ENCODE results near the gene KCNT2. TPM values are rescaled to one million over a fixed set of nuclear protein-coding genes. Genes with fewer than 3 reads are reported as not detected.
"Not testable (repeated sequence)": the region's sequence is repeated elsewhere in the genome, so short reads cannot be mapped to it uniquely, and the experiment has no call there.

Gene KCNT2
- total RNA-seq (31.2 TPM), polyA plus RNA-seq (4.7 TPM)

DNA sequence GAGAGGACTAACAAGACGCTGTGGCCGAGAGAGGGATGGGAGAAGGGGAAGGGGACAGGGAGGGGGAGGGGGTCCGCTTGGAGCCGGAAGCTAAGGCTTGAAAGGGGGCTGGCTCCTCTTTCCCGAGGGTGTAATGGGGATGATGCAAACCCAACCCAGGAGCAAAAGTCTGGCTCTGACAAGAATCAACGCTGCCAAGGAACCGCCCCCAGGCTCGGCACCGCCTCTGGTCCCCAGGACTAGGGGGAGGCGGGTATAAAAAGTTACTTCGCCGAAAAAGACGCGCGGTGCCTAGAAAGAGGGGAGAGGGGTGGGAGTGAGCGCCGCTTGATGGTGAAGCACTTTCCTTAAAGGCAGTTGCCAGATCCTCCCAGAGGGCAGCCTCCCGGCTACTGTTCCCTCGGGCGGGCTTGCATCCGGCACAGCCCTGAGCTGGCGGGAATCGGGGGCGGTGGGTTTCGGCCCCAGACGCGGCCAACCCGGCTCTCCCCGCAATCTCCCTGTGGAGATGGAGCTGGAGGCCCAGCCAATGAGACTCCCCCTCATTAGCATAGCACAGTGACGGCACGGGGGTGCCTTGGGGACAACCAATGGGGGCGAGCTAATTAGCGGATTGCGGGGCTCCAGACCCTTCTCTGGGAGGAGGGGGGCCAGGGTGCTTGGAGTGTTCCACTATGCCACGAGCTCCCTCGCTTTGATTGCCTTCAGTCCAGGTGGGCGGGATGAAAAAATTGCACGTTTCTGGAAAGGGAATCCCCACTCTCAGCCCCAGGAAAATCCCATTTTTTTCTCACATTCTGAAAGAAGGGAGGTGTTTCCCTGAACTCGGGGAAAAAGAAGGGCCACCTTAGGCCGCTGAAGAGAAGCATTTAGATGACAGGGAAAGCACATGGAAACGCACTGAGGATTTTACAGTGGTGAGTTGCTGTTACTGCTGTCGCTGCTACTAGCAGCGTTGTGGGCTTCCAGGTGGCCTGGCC, at the start of gene KCNT2:
TSS of gene KCNT2 (minus strand) at position 51 of the 980 bp plus-strand sequence. CDS start 131 bp downstream, outside the sequence.
- H3K27ac ChIP-seq (ENCODE audit: low read depth): peak within 1 kb of the TSS; percentile 68
- no peaks in the 10 kb centered on the region for H3K4me1 ChIP-seq (ENCODE audit: insufficient read depth)
- DNase-seq (ENCODE audit: extremely low spot score): peak; percentile 62
- H3K4me3 ChIP-seq (ENCODE audit: low read depth, low read length): peak within 1 kb of the TSS; percentile 49
- no peaks in the 10 kb centered on the region for H3K36me3 ChIP-seq (ENCODE audit: insufficient read depth)
- WGBS: under 1% methylated on average over 43 of the region's 43 CpGs

DNA sequence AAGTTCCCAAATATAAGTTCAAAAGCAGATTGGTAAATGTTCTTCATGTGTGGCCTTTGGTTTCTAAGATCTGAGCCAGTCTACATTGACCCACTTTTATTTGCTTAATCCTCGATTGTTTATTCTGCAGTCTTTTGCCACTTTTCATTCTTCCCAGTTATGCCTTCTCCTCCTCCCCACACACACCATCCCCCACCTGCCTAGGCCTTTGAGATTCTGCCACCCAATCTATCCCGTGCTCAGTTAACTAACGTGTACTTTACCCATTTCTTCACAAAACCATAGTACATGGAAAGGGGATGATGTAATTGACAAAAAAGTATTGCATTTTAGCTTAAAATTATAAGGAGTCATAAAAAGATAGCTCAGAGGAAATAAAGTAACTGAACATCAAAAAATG, 47.3 kb upstream of the KCNT2 start:
- Histone ChIP-seq H3K36me3 (ENCODE audit: insufficient read depth) (no peaks in the 10 kb centered on the region), H3K4me1 (ENCODE audit: insufficient read depth) (no peaks in the 10 kb centered on the region), H3K4me3 (ENCODE audit: low read depth, low read length) (no peak overlapping the region), H3K27ac (ENCODE audit: low read depth) (no peak overlapping the region)
- no peak for DNase-seq (ENCODE audit: extremely low spot score)
- WGBS: 86% methylated on average over 3 of the region's 3 CpGs

DNA sequence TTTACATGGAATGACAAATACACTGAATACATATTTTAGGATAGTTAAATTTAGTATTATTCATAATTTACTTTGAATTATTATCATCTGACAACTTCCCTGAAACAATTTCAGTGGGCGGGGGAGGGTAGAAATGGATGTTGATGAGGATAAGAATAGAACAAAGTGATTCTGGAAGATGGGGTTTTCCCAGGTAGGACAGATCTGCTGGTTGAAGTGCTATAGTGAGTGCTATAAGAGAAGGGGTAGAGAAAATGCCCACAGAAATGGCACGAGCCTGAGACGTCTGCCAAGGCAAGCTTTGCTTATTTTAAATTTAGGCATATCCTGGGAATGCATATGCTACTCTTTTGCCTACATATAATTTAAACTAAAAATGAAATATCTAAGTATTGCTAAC, 46.8 kb upstream of the KCNT2 start:
- Histone ChIP-seq H3K4me3 (ENCODE audit: low read depth, low read length) (no peak overlapping the region), H3K36me3 (ENCODE audit: insufficient read depth) (no peaks in the 10 kb centered on the region), H3K27ac (ENCODE audit: low read depth) (peak overlapping the region; percentile 10), H3K4me1 (ENCODE audit: insufficient read depth) (no peaks in the 10 kb centered on the region)
- no peak for DNase-seq (ENCODE audit: extremely low spot score)
- 95% methylated on average over 3 of the region's 3 CpGs for WGBS

DNA sequence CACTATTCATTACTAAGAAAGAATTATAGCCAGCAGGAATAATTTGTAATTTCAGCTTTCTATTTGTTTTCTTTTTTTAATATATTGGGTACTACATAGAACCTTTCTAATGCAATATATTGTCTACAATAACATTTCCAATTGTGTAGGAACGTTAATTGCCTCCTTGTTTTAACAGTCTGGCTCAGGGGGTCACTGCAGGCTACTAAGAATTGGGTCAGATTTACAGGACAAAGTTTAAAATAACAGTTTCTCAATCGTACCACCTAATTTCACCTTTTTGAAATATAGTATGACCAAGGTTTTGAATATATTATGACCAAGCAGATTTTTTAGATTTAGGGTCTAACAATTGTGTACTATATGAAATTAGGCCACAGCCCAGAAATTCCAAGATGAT, 46.0 kb upstream of the KCNT2 start:
- Histone ChIP-seq H3K36me3 (ENCODE audit: insufficient read depth) (no peaks in the 10 kb centered on the region), H3K27ac (ENCODE audit: low read depth) (no peak overlapping the region), H3K4me1 (ENCODE audit: insufficient read depth) (no peaks in the 10 kb centered on the region), H3K4me3 (ENCODE audit: low read depth, low read length) (peak overlapping the region; percentile 14)
- no peak for DNase-seq (ENCODE audit: extremely low spot score)
- 53% methylated on average over 2 of the region's 2 CpGs for WGBS

DNA sequence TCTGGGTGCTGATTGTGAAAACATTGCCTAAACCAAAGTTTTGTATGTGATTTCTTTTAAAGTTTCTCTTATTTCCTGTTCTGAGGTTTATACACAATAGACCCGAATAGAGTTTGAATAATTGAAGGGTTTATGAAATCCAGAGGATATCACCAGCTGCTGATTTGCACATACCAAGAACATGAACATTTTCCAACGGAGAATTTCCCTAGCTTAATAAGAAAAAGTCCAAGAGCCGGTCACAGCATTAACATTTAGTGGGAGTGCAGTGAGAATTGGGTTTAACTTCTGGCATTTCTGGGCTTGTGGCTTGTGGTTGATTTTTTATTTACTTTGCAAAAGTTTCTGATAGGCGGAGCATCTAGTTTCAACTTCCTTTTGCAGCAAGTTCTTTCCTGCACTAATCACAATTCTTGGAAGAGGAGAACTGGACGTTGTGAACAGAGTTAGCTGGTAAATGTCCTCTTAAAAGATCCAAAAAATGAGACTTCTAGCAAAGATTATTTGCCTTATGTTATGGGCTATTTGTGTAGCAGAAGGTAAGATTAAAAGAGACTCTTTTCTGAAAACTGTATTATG, 43.5 kb upstream of the KCNT2 start, which contains the start of gene CFH:
TSS of gene CFH (plus strand) at position 407 of the 579 bp plus-strand sequence. CDS start at position 482, 75 bp downstream.
- DNase-seq (ENCODE audit: extremely low spot score): peak; percentile 7
- 13% methylated on average over 5 of the region's 5 CpGs for WGBS
- peak within 1 kb of the TSS; percentile 50 for H3K27ac ChIP-seq (ENCODE audit: low read depth)
- H3K36me3 ChIP-seq (ENCODE audit: insufficient read depth): no peaks in the 10 kb centered on the region
- H3K4me3 ChIP-seq (ENCODE audit: low read depth, low read length): peak within 1 kb of the TSS; percentile 35
- no peaks in the 10 kb centered on the region for H3K4me1 ChIP-seq (ENCODE audit: insufficient read depth)

DNA sequence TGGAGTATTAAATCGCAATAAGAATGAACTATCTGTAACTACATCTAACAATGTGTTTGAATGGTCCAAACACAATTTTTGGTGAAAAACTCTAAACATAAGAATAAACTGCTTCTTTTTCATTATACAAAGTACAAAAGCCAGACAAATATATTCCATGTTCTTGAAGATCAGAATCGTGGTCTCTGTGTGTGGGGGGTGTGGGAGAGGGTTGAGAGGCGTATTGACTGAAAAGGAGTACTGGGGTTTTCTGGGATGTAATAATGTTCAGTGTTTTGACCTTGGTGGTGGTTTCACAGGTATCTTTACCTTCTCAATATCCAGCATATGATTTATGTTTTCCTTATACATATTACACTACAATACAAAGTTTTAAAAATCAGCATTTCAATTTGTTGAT, 42.8 kb upstream of the KCNT2 start:
- WGBS: 78% methylated on average over 3 of the region's 3 CpGs
- H3K36me3 ChIP-seq (ENCODE audit: insufficient read depth): no peaks in the 10 kb centered on the region
- no peaks in the 10 kb centered on the region for H3K4me1 ChIP-seq (ENCODE audit: insufficient read depth)
- H3K4me3 ChIP-seq (ENCODE audit: low read depth, low read length): no peak overlapping the region
- no peak for DNase-seq (ENCODE audit: extremely low spot score)
- H3K27ac ChIP-seq (ENCODE audit: low read depth): no peak overlapping the region

DNA sequence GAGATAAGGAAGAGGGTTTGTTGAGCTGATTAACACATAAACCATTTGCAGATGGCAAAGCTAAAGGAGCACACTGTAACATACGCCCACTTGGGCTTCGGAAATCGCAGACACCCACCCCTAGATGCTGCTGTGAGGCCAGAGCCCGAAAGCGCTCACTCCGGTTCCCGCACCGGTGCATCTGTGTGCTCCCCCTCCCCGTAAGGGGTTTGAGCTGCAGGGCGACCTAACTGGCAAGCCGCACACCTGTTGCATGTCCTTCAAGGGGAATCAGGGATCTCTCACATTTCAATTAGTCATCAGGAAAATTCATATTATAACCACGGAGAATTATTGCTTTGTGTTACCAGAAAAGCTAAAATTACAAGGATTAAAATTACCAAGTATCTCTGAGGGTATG, 42.2 kb upstream of the KCNT2 start:
- H3K27ac ChIP-seq (ENCODE audit: low read depth): no peak overlapping the region
- 86% methylated on average over 12 of the region's 12 CpGs for WGBS
- H3K4me1 ChIP-seq (ENCODE audit: insufficient read depth): no peaks in the 10 kb centered on the region
- H3K4me3 ChIP-seq (ENCODE audit: low read depth, low read length): no peak overlapping the region
- H3K36me3 ChIP-seq (ENCODE audit: insufficient read depth): no peaks in the 10 kb centered on the region
- DNase-seq (ENCODE audit: extremely low spot score): no peak

DNA sequence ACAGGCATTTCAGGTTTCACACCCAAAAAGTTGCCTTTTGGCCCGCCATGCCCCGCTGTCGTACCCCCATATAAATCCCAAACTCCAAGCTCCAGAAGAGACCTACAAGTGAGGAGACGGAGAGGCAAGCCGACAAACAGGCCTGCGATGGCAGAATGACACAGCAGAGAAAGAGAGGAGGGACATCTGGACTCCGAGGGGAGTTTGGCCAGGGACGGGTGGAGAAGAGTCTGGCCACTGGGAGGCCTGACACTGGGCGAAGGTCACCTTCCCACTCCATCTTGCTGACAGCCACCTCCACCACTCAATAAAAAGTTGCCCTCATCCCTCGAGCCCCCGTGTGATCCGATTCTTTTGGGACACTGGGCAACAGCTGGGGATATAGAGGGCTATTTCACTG, 41.8 kb upstream of the KCNT2 start:
- no peak overlapping the region for H3K4me3 ChIP-seq (ENCODE audit: low read depth, low read length)
- no peaks in the 10 kb centered on the region for H3K36me3 ChIP-seq (ENCODE audit: insufficient read depth)
- no peaks in the 10 kb centered on the region for H3K4me1 ChIP-seq (ENCODE audit: insufficient read depth)
- DNase-seq (ENCODE audit: extremely low spot score): no peak
- WGBS: 85% methylated on average over 12 of the region's 12 CpGs
- H3K27ac ChIP-seq (ENCODE audit: low read depth): no peak overlapping the region

DNA sequence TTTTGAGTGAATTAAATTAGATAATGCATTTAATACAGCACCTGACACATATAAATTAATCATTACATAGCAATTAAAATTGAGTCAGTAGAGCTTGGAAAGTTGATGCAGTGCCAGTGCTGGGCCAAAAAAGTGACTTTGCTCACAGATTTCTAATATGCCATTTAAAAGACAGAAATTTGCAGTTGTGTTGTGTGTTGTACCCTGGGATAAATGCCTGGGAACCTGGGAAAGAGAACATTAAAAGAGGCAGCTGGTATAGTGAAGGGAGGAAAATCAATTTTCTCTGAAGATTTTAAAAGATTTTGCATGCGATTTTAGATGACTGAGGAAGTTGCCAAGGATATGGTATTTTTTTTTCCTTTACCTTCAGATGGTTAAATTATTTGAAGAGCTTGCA, 32.7 kb upstream of the KCNT2 start:
- DNase-seq (ENCODE audit: extremely low spot score): no peak
- Histone ChIP-seq H3K4me1 (ENCODE audit: insufficient read depth) (no peaks in the 10 kb centered on the region), H3K36me3 (ENCODE audit: insufficient read depth) (peaks cover 2% of the 10 kb centered on the region), H3K4me3 (ENCODE audit: low read depth, low read length) (no peak overlapping the region), H3K27ac (ENCODE audit: low read depth) (no peak overlapping the region)
- WGBS: 87% methylated on average over 1 of the region's 1 CpG

DNA sequence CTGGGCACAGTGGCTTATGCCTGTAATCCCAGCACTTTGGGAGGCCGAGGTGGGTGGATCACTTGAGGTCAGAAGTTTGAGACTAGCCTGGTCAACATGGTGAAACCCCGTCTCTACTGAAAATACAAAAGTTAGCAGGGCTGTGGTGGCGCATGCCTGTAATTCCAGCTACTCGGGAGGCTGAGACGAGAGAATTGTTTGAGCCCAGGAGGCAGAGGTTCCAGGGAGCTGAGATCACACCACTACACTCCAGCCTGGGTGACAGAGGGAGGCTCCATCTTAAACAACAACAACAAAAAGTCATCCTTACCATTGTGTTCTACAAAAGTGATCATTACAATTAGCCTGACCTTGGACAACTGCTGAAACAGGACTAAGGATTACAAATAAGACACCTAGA, 31.1 kb upstream of the KCNT2 start:
- not testable (repeated sequence) for DNase-seq (ENCODE audit: extremely low spot score); H3K27ac ChIP-seq (ENCODE audit: low read depth); H3K36me3 ChIP-seq (ENCODE audit: insufficient read depth); H3K4me1 ChIP-seq (ENCODE audit: insufficient read depth); H3K4me3 ChIP-seq (ENCODE audit: low read depth, low read length)
- 75% methylated on average over 5 of the region's 5 CpGs for WGBS

DNA sequence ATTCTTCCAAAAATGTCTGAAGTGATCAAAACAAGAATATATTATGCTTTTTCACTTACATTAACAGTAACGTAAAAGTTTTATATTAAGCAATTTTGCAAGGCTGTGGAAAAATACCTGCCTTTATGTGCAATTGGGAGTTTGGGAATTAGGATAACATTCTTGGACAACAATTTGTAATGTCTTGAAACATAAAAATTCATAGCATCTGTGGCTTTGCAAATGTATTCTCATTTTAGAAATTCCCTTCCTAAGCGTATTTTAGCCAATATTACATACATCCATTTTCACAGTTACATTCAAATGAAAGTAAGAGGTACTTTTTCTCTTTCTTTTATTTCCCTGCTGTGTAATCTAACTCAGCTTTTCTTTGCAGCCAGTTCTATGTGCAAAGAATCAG, 30.2 kb upstream of the KCNT2 start:
- no peak overlapping the region for H3K4me3 ChIP-seq (ENCODE audit: low read depth, low read length)
- no peak overlapping the region for H3K27ac ChIP-seq (ENCODE audit: low read depth)
- WGBS: 88% methylated on average over 2 of the region's 2 CpGs
- peaks cover 2% of the 10 kb centered on the region for H3K36me3 ChIP-seq (ENCODE audit: insufficient read depth)
- DNase-seq (ENCODE audit: extremely low spot score): no peak
- H3K4me1 ChIP-seq (ENCODE audit: insufficient read depth): no peaks in the 10 kb centered on the region

DNA sequence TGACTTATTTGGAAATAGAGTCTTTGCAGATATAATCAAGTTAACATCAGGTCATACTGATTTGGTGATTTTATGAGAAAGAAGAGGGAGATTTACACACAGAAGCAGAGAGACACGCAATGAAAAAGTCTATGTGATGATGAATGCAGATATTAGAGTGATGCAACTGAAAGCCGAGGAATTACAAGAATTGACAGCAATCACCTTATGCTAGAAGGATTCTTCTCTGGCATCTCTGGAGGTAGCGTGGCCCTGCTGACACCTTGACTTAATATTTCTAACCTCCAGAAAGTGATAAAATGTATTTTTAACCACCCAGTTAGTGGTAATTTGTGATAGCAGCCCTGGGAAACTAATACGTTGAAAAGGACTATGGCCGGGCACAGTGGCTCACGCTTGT, 29.4 kb upstream of the KCNT2 start:
- Histone ChIP-seq H3K4me3 (ENCODE audit: low read depth, low read length) (no peak overlapping the region), H3K27ac (ENCODE audit: low read depth) (no peak overlapping the region), H3K4me1 (ENCODE audit: insufficient read depth) (no peaks in the 10 kb centered on the region), H3K36me3 (ENCODE audit: insufficient read depth) (peaks cover 2% of the 10 kb centered on the region)
- DNase-seq (ENCODE audit: extremely low spot score): no peak
- 93% methylated on average over 6 of the region's 6 CpGs for WGBS

DNA sequence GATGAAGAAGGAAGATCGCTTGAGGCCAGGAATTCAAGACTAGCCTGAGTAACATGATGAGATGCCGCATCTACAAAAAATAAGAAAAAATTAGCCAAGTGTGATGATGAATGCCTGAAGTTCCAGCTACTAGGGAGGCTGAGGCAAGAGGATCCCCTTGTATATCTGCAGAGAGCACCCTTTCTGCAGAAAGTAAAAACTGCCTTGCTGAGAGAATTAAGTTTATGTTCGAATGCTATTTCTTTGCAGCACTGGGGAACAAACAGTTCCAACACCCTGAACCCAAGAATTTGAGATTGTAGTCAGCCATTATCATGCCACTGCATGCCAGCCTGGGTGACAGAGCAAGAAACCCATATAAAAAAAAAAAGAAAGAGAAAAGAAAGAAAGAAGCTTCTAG, 20.6 kb upstream of the KCNT2 start:
- no peak for DNase-seq (ENCODE audit: extremely low spot score)
- Histone ChIP-seq H3K27ac (ENCODE audit: low read depth) (no peak overlapping the region), H3K4me1 (ENCODE audit: insufficient read depth) (no peaks in the 10 kb centered on the region), H3K36me3 (ENCODE audit: insufficient read depth) (no peaks in the 10 kb centered on the region), H3K4me3 (ENCODE audit: low read depth, low read length) (no peak overlapping the region)
- 97% methylated on average over 3 of the region's 3 CpGs for WGBS

DNA sequence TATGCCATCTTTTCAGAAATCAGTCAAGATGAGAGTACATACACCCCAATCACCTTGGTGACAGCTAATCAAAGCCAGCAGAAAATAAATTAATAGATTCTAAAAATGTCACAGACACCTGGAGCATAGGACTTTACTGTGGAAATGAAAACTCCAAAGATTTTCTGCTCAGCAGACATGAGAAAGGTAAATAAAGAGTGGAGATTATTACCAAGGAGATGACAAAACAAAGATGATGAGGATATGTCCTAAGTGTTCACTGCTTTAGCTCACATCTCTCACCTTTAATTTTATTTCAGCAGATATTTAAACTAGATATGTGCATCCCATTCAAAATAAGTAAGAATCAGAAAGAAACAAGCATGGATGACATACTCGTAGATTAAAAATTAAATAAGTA, 14.8 kb upstream of the KCNT2 start:
- WGBS: 95% methylated on average over 1 of the region's 1 CpG
- Histone ChIP-seq H3K27ac (ENCODE audit: low read depth) (no peak overlapping the region), H3K4me1 (ENCODE audit: insufficient read depth) (no peaks in the 10 kb centered on the region), H3K4me3 (ENCODE audit: low read depth, low read length) (no peak overlapping the region), H3K36me3 (ENCODE audit: insufficient read depth) (no peaks in the 10 kb centered on the region)
- DNase-seq (ENCODE audit: extremely low spot score): no peak

Data from urinary bladder (tissue), 4 donors.